ENCODE measurements around the gene C19orf85. TPM values are rescaled to one million over a fixed set of nuclear protein-coding genes. Genes with fewer than 3 reads are reported as not detected.
"Not testable (repeated sequence)": the region's sequence is repeated elsewhere in the genome, so short reads cannot be mapped to it uniquely, and the experiment has no call there.

C19orf85 gene
- total and polyA plus RNA-seq, 3 experiments from 2014 or later: not detected

DNA sequence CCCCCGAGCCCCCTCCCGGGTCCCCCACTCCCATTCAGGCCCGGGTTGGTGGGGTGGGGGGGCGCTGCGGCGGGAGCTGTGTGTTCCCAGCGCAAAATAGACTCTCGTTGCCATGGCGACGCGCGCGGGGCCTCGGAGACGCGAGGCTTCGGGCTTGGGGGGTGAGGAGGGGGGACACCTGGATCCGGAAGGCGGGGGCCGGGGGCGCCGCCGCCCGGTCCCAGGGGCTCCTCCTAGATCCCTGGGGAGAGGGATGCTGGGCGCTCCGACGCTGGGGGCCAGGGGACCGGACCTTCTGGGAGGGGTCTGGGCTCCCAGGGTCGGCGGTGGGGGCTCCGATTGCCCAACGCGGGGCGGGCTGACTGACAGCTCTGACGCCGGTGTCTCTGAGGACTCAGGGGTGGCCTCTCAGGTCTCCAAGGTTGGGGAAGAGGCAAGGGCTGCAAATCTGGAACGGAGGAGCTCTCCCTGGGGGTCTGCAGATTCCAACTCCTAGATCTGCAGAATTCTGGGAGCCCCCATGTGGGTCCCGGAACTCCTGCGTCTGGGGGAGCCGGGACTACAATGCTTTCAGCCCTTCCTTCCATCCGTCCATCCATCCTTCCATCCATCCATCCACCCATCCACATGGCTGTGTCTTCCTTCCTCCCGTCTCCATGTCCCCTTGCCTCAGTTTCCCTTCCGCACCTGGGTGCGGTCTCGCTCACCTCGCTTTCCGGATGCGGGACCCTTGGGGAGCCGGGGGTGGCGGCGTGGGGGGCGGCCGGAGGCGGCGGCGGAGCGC lies 12.4 kb downstream of the C19orf85 start:
- Mint-ChIP-seq H3K4me1 (peaks cover 5 to 30% (median 9%) of the 10 kb centered on the region in 3 donors), H3K27ac (no peak overlapping the region), H3K9me3 (no peaks in the 10 kb centered on the region), H3K36me3 (peaks cover 1 to 7% (median 6%) of the 10 kb centered on the region in 3 donors), H3K4me3 (peak overlapping the region in 3 of 7 donors; percentile 53 to 68 (median 61)), H3K27me3 (peaks cover 20 to 32% of the 10 kb centered on the region in 2 donors)
- H3K27me3 ChIP-seq (ENCODE audit: insufficient read depth, low read length, poor library complexity, severe bottlenecking): peaks cover 14% of the 10 kb centered on the region
- no peaks in the 10 kb centered on the region for H3K36me3 ChIP-seq (ENCODE audit: insufficient read depth, low read length)
- peak in 3 of 5 donors; percentile 27 to 76 (median 41) for DNase-seq
- no peak overlapping the region for H3K4me3 ChIP-seq (ENCODE audit: low read length)
- no peaks in the 10 kb centered on the region for H3K9me3 ChIP-seq (ENCODE audit: low read length)
- H3K4me1 ChIP-seq (ENCODE audit: insufficient read depth, low read length): peaks cover 10% of the 10 kb centered on the region
- no peak overlapping the region for H3K27ac ChIP-seq (ENCODE audit: low read depth, low read length)
- ChIA-PET POLR2A (interaction anchor here (1.3 kb wide), 1 partner anchor 24 kb away, joined by 3 read pairs; the partner anchor contains the start of gene ZNF628), CTCF (interaction anchor here (1.1 kb wide), 1 partner anchor 52 kb away, joined by 3 read pairs; no protein-coding TSS in a partner anchor)

- CTCF ChIA-PET: interaction anchor here (1.1 kb wide), 1 partner anchor 53 kb away, joined by 3 read pairs; no protein-coding TSS in a partner anchor
- Mint-ChIP-seq H3K27me3 (peaks cover 20 to 32% of the 10 kb centered on the region in 2 donors), H3K4me1 (peaks cover 5 to 30% (median 9%) of the 10 kb centered on the region in 3 donors), H3K9me3 (no peaks in the 10 kb centered on the region), H3K4me3 (peak overlapping the region in 6 of 7 donors; percentile 53 to 68 (median 60)), H3K27ac (peak overlapping the region in 4 of 8 donors; percentile 28 to 72 (median 44)), H3K36me3 (peaks cover 1 to 7% (median 6%) of the 10 kb centered on the region in 3 donors)
- H3K4me1 ChIP-seq (ENCODE audit: insufficient read depth, low read length): peaks cover 10% of the 10 kb centered on the region
- no peaks in the 10 kb centered on the region for H3K36me3 ChIP-seq (ENCODE audit: insufficient read depth, low read length)
- no peak overlapping the region for H3K27ac ChIP-seq (ENCODE audit: low read depth, low read length)
- peak in 2 of 5 donors; percentile 11 to 17 for DNase-seq
- no peak overlapping the region for H3K4me3 ChIP-seq (ENCODE audit: low read length)
- no peaks in the 10 kb centered on the region for H3K9me3 ChIP-seq (ENCODE audit: low read length)
- H3K27me3 ChIP-seq (ENCODE audit: insufficient read depth, low read length, poor library complexity, severe bottlenecking): peaks cover 16% of the 10 kb centered on the region
- POLR2A ChIA-PET: no interaction called here
Measured at GRCh38 chr19:55451163-55451964, 13.2 kb downstream of the C19orf85 start.

GRCh38 chr19:55449469-55449868 lies 15.1 kb downstream of the C19orf85 start:
- H3K4me3 Mint-ChIP-seq: no peak overlapping the region
- POLR2A ChIA-PET: no interaction called here
- peaks cover 0 to 3% (median 1%) of the 10 kb centered on the region in 3 donors for H3K36me3 Mint-ChIP-seq
- peaks cover 5 to 27% (median 9%) of the 10 kb centered on the region in 3 donors for H3K4me1 Mint-ChIP-seq
- Histone ChIP-seq H3K4me3 (ENCODE audit: low read length) (no peak overlapping the region), H3K27ac (ENCODE audit: low read depth, low read length) (no peak overlapping the region), H3K36me3 (ENCODE audit: insufficient read depth, low read length) (no peaks in the 10 kb centered on the region), H3K27me3 (ENCODE audit: insufficient read depth, low read length, poor library complexity, severe bottlenecking) (peaks cover 21% of the 10 kb centered on the region), H3K4me1 (ENCODE audit: insufficient read depth, low read length) (peaks cover 10% of the 10 kb centered on the region), H3K9me3 (ENCODE audit: low read length) (no peaks in the 10 kb centered on the region)
- CTCF ChIA-PET: no interaction called here
- no peaks in the 10 kb centered on the region for H3K9me3 Mint-ChIP-seq
- no peak overlapping the region for H3K27ac Mint-ChIP-seq
- DNase-seq: no peak
- H3K27me3 Mint-ChIP-seq: peaks cover 34 to 43% of the 10 kb centered on the region in 2 donors

GRCh38 chr19:55448175-55448490 lies 16.4 kb downstream of the C19orf85 start:
- POLR2A ChIA-PET; H3K4me3 ChIP-seq (ENCODE audit: low read length); DNase-seq; CTCF ChIA-PET; H3K36me3 ChIP-seq (ENCODE audit: insufficient read depth, low read length); H3K4me3 Mint-ChIP-seq; H3K27ac ChIP-seq (ENCODE audit: low read depth, low read length); H3K36me3 Mint-ChIP-seq; H3K27ac Mint-ChIP-seq; H3K9me3 ChIP-seq (ENCODE audit: low read length); H3K4me1 ChIP-seq (ENCODE audit: insufficient read depth, low read length); H3K9me3 Mint-ChIP-seq: not testable (repeated sequence)
- Mint-ChIP-seq H3K4me1 (peaks cover 3 to 23% (median 9%) of the 10 kb centered on the region in 3 donors), H3K27me3 (peaks cover 36 to 44% of the 10 kb centered on the region in 2 donors)
- H3K27me3 ChIP-seq (ENCODE audit: insufficient read depth, low read length, poor library complexity, severe bottlenecking): peaks cover 31% of the 10 kb centered on the region

- no peaks in the 10 kb centered on the region for H3K36me3 ChIP-seq (ENCODE audit: insufficient read depth, low read length)
- ChIA-PET CTCF (no interaction called here), POLR2A (no interaction called here)
- Mint-ChIP-seq H3K36me3 (no peaks in the 10 kb centered on the region), H3K27ac (no peak overlapping the region), H3K9me3 (no peaks in the 10 kb centered on the region), H3K27me3 (peaks cover 36 to 45% of the 10 kb centered on the region in 2 donors), H3K4me3 (no peak overlapping the region), H3K4me1 (peaks cover 2 to 25% (median 12%) of the 10 kb centered on the region in 3 donors)
- no peak for DNase-seq
- no peak overlapping the region for H3K27ac ChIP-seq (ENCODE audit: low read depth, low read length)
- no peak overlapping the region for H3K4me3 ChIP-seq (ENCODE audit: low read length)
- peaks cover 10% of the 10 kb centered on the region for H3K4me1 ChIP-seq (ENCODE audit: insufficient read depth, low read length)
- H3K9me3 ChIP-seq (ENCODE audit: low read length): no peaks in the 10 kb centered on the region
- peaks cover 31% of the 10 kb centered on the region for H3K27me3 ChIP-seq (ENCODE audit: insufficient read depth, low read length, poor library complexity, severe bottlenecking)
Measured at GRCh38 chr19:55447421-55448174, 17.0 kb downstream of the C19orf85 start.

DNA sequence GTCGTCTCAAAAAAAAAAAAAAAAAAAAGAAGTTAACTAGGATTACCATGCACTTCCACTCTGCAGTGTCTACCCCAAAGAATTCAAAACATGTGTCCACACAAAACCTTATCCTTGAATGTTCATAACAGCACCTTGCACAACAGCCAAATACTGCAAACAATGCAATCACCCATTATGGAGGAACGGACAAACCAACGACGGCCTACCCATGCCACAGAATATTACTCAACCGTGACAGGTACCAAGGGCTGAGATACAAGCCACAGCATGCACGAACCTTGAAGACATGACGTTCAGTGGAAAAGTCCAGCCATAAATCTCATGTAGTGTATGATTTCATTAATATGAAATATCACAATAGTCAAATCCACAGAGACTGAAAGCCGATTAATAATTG lies 18.5 kb downstream of the C19orf85 start:
- Mint-ChIP-seq H3K36me3 (no peaks in the 10 kb centered on the region), H3K4me1 (peaks cover 8 to 25% (median 20%) of the 10 kb centered on the region in 3 donors), H3K4me3 (no peak overlapping the region), H3K27ac (no peak overlapping the region), H3K9me3 (no peaks in the 10 kb centered on the region), H3K27me3 (peaks cover 43 to 46% of the 10 kb centered on the region in 2 donors)
- Histone ChIP-seq H3K27me3 (ENCODE audit: insufficient read depth, low read length, poor library complexity, severe bottlenecking) (peaks cover 36% of the 10 kb centered on the region), H3K27ac (ENCODE audit: low read depth, low read length) (no peak overlapping the region), H3K9me3 (ENCODE audit: low read length) (no peaks in the 10 kb centered on the region), H3K4me1 (ENCODE audit: insufficient read depth, low read length) (peaks cover 10% of the 10 kb centered on the region), H3K36me3 (ENCODE audit: insufficient read depth, low read length) (no peaks in the 10 kb centered on the region), H3K4me3 (ENCODE audit: low read length) (no peak overlapping the region)
- POLR2A ChIA-PET: no interaction called here
- CTCF ChIA-PET: interaction anchor here (0.7 kb wide), 2 partner anchors 107 to 142 kb away, joined by 3 read pairs; no protein-coding TSS in a partner anchor
- DNase-seq: no peak

- peaks cover 0 to 1% (median 0%) of the 10 kb centered on the region in 5 donors for H3K9me3 Mint-ChIP-seq
- CTCF ChIA-PET: no interaction called here
- H3K27ac ChIP-seq (ENCODE audit: low read depth, low read length): no peak overlapping the region
- POLR2A ChIA-PET: no interaction called here
- no peaks in the 10 kb centered on the region for H3K36me3 ChIP-seq (ENCODE audit: insufficient read depth, low read length)
- peak overlapping the region in 2 of 8 donors; percentile 25 to 50 for H3K27ac Mint-ChIP-seq
- peaks cover 13 to 24% (median 22%) of the 10 kb centered on the region in 3 donors for H3K4me1 Mint-ChIP-seq
- H3K9me3 ChIP-seq (ENCODE audit: low read length): no peaks in the 10 kb centered on the region
- no peak overlapping the region for H3K4me3 ChIP-seq (ENCODE audit: low read length)
- peaks cover 0 to 1% (median 0%) of the 10 kb centered on the region in 3 donors for H3K36me3 Mint-ChIP-seq
- H3K4me1 ChIP-seq (ENCODE audit: insufficient read depth, low read length): peaks cover 15% of the 10 kb centered on the region
- no peak overlapping the region for H3K4me3 Mint-ChIP-seq
- H3K27me3 ChIP-seq (ENCODE audit: insufficient read depth, low read length, poor library complexity, severe bottlenecking): peaks cover 42% of the 10 kb centered on the region
- DNase-seq: no peak
- peaks cover 48% of the 10 kb centered on the region in 2 donors for H3K27me3 Mint-ChIP-seq
Measured at GRCh38 chr19:55444646-55445045, 19.9 kb downstream of the C19orf85 start.
